HepG2 (cell line): Measurements from ENCODE around the gene IMMP1L.

ENCODE experiments used
- CBX2 ChIP-seq, 2 experiments: fragments of 200-600 bp in 1 of 2; sonication (generic); formaldehyde crosslinking in 1 of 2; IDR thresholded peaks; 2 replicates each; pipeline versions ENCODE4 v1.7.0 to v1.8.1; 2018 to 2022; ENCODE audit warnings: low read depth in 2 of 2, low read length in 1 of 2, mild to moderate bottlenecking in 1 of 2, missing genetic modification reagents in 1 of 2
- CTCF ChIP-seq: sonication (generic); formaldehyde crosslinking; IDR thresholded peaks from 2 replicates; pipeline ENCODE4 v1.5.0; 2020; ENCODE audit warnings: mild to moderate bottlenecking, missing genetic modification reagents, moderate library complexity
- GTF2F1 ChIP-seq: fragments of 150-350 bp; IDR thresholded peaks from 2 replicates; pipeline ENCODE4 v1.6.1; 2014; ENCODE audit warnings: low read length
- KDM5B ChIP-seq: sonication (generic); formaldehyde crosslinking; IDR thresholded peaks from 2 replicates; pipeline ENCODE4 v1.4.0; 2020; ENCODE audit warnings: missing genetic modification reagents, mild to moderate bottlenecking, borderline replicate concordance
- NCOA5 ChIP-seq: sonication (generic); formaldehyde crosslinking; IDR thresholded peaks from 2 replicates; pipeline ENCODE4 v1.4.0; 2020; ENCODE audit warnings: missing genetic modification reagents
- RFXAP ChIP-seq: sonication (generic); formaldehyde crosslinking; IDR thresholded peaks from 2 replicates; pipeline ENCODE4 v1.4.0; 2020; ENCODE audit warnings: missing genetic modification reagents, borderline replicate concordance
- ZSCAN29 ChIP-seq: sonication (generic); formaldehyde crosslinking; conservative IDR thresholded peaks from 2 replicates; pipeline ENCODE4 v1.4.0; 2020; ENCODE audit warnings: mild to moderate bottlenecking, missing genetic modification reagents
- TF ChIP-seq, protein P1 (sequence below): sonication (generic); formaldehyde crosslinking; IDR thresholded peaks from 2 replicates; pipeline ENCODE4 v1.9.0; 2021; ENCODE audit warnings: missing genetic modification reagents, borderline replicate concordance

DNA sequence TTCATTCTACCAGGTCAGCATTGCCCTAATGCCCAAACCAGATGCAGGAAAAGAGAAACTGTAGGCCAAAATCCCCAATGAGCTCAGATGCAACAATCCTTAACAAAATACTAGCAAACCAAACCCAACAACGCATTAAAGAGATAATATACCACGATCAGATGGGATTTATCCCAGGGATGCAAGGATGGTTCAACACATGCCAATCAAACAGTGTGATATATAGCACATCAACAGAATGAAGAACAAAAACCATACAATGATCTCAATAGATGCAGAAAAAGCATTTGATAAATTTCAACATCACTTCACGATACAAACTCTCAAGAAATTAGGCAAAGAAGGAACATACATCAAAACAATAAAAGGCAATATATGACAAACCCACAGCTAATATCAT, 45.0 kb downstream of the IMMP1L start:
- TF ChIP-seq KDM5B (CRISPR knock-in tag) (no peak), RFXAP (CRISPR knock-in tag) (no peak), ZSCAN29 (no peak), CTCF (no peak), NCOA5 (no peak), GTF2F1 (no peak), CBX2 (IDR thresholded peaks at IDR 0.05; ENCODE audit: low read depth, low read length) (no peak), CBX2 (CRISPR knock-in tag; IDR thresholded peaks at IDR 0.05; ENCODE audit: low read depth) (no peak)
- TF ChIP-seq, protein P1, sequence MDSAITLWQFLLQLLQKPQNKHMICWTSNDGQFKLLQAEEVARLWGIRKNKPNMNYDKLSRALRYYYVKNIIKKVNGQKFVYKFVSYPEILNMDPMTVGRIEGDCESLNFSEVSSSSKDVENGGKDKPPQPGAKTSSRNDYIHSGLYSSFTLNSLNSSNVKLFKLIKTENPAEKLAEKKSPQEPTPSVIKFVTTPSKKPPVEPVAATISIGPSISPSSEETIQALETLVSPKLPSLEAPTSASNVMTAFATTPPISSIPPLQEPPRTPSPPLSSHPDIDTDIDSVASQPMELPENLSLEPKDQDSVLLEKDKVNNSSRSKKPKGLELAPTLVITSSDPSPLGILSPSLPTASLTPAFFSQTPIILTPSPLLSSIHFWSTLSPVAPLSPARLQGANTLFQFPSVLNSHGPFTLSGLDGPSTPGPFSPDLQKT (CRISPR knock-in tag): no peak
